SU-DHL-6 (cell line): ENCODE measurements around the gene PICALM.

Experiments used
- EZH2phosphoT487 ChIP-seq: fragments of 200-600 bp; sonication (generic), shearing (Covaris generic); conservative IDR thresholded peaks from 2 replicates; pipeline ENCODE4 v1.6.1; 2018; ENCODE audit warnings: mild to moderate bottlenecking, antibody characterized with exemption, low read length, moderate library complexity, mixed read lengths
- TF ChIP-seq, protein P1 (sequence below): fragments of 200-600 bp; sonication (generic); IDR thresholded peaks from one replicate; pipeline ENCODE4 v1.5.1; 2017; ENCODE audit warnings: antibody characterized with exemption, mild to moderate bottlenecking, low read length, moderate library complexity; ENCODE audit not compliant: insufficient read depth, poor library complexity, severe bottlenecking

DNA sequence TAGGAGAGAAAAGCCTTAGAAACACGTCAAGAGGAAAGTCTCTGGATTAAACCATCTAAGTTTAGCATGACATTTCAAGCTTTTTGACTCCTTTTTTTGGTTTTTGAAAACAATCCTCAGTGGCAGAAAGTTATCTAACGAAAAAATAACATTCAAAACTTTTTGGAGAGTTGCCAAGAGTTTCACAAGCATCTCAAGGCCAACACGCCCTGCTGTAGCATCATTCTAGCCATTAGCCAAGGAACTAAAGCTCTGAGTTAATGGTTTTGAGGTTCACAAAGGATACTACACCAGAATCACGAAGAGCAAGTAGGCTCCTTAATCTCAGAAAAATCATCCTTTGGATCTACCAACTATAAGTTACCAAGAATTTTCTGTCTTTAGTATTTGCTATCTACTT lies 94.8 kb downstream of the PICALM start:
- TF ChIP-seq, protein P1, sequence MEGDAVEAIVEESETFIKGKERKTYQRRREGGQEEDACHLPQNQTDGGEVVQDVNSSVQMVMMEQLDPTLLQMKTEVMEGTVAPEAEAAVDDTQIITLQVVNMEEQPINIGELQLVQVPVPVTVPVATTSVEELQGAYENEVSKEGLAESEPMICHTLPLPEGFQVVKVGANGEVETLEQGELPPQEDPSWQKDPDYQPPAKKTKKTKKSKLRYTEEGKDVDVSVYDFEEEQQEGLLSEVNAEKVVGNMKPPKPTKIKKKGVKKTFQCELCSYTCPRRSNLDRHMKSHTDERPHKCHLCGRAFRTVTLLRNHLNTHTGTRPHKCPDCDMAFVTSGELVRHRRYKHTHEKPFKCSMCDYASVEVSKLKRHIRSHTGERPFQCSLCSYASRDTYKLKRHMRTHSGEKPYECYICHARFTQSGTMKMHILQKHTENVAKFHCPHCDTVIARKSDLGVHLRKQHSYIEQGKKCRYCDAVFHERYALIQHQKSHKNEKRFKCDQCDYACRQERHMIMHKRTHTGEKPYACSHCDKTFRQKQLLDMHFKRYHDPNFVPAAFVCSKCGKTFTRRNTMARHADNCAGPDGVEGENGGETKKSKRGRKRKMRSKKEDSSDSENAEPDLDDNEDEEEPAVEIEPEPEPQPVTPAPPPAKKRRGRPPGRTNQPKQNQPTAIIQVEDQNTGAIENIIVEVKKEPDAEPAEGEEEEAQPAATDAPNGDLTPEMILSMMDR, result no peak
- no peak for TF ChIP-seq EZH2phosphoT487
